ENCODE results near the gene SPECC1.
"Not testable (repeated sequence)": the region's sequence is repeated elsewhere in the genome, so short reads cannot be mapped to it uniquely, and the experiment has no call there.

The SPECC1 gene

DNA sequence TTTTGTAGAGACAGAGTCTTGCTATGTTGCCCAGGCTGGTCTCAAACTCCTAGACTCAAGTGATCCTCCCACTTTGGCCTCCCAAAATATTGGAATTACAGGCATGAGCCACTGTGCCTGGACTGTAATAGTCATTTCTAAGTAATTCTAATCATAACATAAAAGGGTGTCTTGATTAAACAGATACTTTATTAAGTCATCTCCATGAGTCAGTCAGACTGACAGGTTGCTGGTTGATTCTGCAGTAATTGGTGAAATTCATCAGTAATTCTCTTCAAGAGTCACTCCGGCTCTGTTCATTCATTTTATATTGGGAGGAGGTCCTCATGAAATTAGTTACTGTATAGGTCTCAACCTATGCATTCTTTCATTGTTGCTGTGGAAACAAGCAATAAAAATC, 85.6 kb downstream of the SPECC1 start:
- DNase-seq (ENCODE audit: low spot score) = no peak

DNA sequence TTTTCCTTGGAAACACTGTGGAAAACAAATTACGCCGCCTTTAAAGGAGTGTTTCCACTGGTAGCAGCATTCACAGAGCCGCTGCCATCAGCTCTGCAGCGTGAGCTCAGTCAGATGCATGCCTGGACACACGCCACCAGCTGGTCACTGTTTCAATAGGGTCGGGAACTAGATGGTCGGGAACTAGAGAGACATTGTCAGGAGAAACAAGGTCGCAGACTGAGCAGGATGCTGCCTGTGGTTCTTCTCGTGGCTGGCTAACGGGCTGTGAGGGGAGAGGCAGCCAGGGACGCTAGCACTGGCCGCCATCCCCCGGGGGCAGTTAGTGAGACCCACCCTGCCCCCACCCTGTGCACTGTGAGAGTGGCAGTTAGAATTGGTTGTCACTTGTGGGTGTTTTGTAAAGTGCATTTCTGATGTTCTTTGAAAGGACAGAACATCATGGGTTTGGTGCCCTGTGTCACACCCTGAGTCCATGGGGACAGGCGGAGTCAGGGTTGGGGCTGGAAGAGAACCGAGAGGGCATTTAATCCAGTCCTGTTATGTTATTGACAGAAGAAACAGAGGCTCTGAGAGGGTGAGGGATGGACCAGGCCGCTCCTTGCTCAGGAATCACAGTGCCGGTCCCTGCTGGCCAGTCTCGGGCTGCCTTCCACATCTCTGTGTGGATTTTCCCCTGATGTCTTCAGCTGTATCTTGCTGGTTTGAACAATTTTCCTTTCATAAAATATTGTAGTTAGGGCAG, 86.3 kb downstream of the SPECC1 start:
- DNase-seq (ENCODE audit: low spot score) = peak; percentile 61

- DNase-seq (ENCODE audit: low spot score) = no peak
These were observed 87.3 kb downstream of the SPECC1 start for GRCh38 chr17:20096430-20096829.

GRCh38 chr17:20097330-20097729, 88.2 kb downstream of the SPECC1 start:
- no peak for DNase-seq (ENCODE audit: low spot score)

- DNase-seq (ENCODE audit: low spot score) = no peak
These were observed 89.2 kb downstream of the SPECC1 start for GRCh38 chr17:20098314-20098713.

- DNase-seq (ENCODE audit: low spot score) = not testable (repeated sequence)
These were observed 91.6 kb downstream of the SPECC1 start for GRCh38 chr17:20100806-20101205.

DNA sequence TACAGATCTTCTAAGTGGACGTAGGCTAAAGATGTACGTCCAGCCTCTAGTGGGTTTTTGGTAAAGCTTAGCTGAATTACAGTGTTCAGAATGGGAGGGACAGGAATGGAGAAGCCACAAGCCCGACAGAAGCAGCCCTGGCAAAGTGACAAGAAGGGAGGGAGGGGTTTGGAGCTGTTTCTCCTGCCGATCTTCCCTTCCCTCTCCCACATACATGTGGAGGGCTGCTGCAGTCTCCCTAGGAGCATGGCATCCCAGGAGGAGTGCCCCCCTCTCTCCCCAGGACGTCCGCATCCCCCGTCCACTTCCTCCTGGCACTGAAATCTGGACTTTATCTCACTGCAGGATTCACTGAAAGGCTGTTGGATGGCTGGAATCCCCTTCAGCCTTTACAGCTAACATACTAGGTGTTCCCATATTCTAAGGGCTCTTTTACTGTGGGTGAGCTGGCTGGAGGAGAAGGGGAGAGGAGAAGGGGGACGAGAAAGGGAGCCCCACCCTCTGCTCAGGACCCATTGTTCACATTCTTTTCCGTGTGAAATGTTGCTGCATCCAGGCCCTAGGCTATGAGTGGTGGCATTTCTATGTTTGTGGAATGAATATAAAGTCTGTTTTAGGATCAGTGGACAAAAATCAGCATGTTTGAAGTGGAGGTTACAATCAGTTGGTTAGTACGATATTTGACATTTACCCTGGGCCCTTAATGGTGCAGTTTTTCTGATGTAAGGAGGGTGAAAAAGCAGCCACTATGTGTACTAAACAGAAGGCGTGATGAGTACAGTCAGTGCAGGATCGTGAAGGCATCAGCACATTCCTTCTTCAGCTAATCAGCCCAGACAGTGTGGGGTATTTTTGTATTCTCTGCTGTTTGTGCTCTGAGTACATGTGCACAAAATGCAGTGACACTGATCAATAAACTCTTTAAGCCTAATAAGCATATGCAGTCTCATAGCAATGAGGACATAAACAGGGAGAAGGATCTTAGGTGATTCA, 94.6 kb downstream of the SPECC1 start:
- DNase-seq (ENCODE audit: low spot score) = no peak

GRCh38 chr17:20105539-20106280, 96.6 kb downstream of the SPECC1 start:
- DNase-seq (ENCODE audit: low spot score) = no peak

DNA sequence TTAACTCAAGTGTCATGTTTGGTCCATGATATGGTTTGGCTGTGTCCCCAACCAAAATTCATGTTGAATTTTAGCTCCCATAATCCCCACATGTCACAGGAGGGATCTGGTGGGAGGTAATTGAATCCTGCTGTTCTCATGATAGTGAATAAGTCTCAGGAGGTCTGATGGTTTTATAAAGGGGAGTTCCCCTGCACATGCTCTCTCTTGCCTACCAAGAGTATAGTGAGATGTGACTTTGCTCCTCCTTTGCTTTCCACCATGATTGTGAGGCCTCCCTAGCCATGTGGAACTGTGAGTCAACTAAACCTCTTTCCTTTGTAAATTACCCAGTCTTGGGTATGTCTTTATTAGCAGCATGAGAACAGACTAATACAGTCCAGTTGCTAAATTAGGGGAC, 97.3 kb downstream of the SPECC1 start:
- not testable (repeated sequence) for DNase-seq (ENCODE audit: low spot score)

DNA sequence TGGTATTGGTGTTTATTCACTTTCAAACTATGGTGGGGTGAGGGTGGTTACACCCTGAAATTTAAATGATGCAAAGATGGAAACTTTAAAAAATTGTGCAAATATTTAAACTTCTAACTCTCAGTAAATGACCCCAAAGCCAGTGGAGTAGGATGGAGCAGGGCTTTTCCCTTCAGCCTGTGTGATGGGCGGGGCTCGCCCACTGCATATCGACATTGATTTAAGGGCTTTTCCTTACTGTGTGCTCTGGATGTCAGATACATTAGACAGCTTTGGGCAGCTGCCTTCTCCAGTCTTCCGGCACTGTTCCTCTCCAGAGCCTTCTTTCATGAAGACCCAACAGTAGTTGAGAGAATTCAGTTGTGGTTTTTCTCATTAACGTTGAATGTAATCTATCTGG, 99.9 kb downstream of the SPECC1 start:
- no peak for DNase-seq (ENCODE audit: low spot score)

DNA sequence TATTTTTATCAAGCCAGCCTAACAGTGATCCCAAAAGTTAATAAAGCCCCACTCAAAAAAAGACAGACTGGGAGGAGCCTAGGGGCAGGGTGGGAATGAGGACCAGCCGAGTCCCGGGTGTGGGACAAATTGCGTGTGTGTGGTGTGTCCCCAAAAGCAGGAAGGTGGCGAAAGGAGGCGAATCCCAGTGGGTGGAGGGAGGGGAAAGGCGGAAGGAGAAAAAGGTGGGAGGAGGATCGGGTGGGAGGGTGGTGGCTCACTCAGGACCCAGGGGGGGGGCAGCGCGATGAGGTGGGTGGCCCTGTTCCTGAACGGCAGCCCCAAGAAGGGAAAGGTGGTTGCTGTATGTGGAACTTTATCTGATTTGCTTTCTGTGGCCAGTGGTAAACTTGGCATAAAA, 102.4 kb downstream of the SPECC1 start:
- DNase-seq (ENCODE audit: low spot score) = no peak

GRCh38 chr17:20114466-20114865, 105.3 kb downstream of the SPECC1 start:
- no peak for DNase-seq (ENCODE audit: low spot score)

- DNase-seq (ENCODE audit: low spot score) = peak; percentile 59
These were observed 107.6 kb downstream of the SPECC1 start for GRCh38 chr17:20116683-20117309.

GRCh38 chr17:20118280-20118679, 109.1 kb downstream of the SPECC1 start:
- no peak for DNase-seq (ENCODE audit: low spot score)

GRCh38 chr17:20120836-20121235, 111.7 kb downstream of the SPECC1 start:
- no peak for DNase-seq (ENCODE audit: low spot score)

DNA sequence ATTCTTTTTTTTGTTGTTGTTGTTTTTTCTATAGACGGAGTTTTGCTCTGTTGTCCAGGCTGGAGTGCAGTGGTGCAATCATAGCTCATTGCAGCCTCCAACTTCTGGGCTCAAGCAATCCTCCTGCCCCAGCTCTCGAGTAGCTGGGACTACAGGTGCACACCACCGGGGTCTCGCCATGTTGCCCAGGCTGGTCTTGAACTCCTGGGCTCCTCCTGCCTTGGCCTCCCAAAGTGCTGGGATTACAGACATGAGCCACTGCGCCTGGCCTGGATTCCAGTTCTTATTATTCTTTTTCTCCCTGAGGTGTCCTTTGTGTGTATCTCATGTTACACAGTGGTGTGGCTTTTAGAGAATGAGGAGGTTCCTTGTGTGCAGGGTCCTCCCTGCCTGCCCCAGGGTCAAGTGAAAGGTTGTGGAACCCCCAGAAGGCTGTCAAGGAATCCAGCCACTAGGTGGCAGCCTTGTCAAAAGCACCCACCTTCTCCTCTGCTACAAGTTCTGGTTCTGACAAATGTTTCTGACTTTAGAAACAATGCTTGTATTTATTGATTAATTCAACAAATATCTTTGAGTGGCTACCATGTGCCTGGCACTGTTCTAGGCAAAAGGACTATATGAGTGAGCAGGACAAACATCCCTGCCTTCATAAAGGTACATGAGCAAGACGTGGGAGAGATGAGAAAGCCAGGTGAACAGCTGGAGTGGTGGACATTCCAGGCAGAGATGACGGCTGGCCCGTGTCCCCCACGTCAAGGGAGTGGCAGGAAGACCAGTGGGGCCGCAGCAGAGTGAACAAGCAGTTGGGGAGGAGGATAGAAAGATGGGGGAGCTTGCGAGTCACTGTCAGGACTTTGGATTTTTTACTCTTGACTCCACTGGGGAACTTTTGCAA, 112.4 kb downstream of the SPECC1 start:
- peak; percentile 82 for DNase-seq (ENCODE audit: low spot score)

GRCh38 chr17:20122254-20122879, 113.2 kb downstream of the SPECC1 start:
- DNase-seq (ENCODE audit: low spot score) = no peak

- no peak for DNase-seq (ENCODE audit: low spot score)
These were observed 114.0 kb downstream of the SPECC1 start for GRCh38 chr17:20123209-20123608.

DNA sequence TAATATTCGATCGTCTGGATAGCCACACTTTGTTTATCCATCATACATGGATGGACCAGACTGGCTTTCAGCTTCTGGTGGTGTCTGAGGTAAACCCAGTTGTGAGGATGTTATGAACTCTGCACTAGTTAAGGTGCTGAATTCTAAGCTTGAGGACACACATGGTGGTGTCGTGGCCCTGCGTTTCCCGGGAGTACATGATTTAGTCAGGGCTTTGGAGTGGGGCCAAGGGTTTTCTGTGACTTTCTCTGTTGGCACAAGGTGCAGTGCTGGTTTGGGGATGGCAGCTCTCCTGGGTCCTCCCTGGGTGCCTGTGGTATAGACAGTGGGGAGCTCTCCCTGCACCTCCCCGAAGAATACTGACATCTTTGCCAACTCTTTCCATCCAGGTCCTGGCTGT, 116.6 kb downstream of the SPECC1 start:
- DNase-seq (ENCODE audit: low spot score) = no peak

- no peak for DNase-seq (ENCODE audit: low spot score)
These were observed 118.3 kb downstream of the SPECC1 start for GRCh38 chr17:20127360-20128035.

Data from iPS-NIHi11 (cell line).